Stimulated activated CD4-positive, alpha-beta T cell treated with anti-CD3 and anti-CD28 coated beads, Interleukin-12 subunit alpha, Interleukin-12 subunit beta, amount 100 ng/mL, for 24 hours (primary cell): ENCODE data around the gene POLE.

Experiments
- DNase-seq, 2 experiments: peaks; one replicate each; pipeline ENCODE4 v3.0.0-alpha.2; 2020; ENCODE audit warnings: low read depth in 2 of 2

POLE gene

GRCh38 chr12:132578118-132578517 lies 109.0 kb downstream of the POLE start:
- DNase-seq = no peak

- no peak for DNase-seq
These were observed 109.8 kb downstream of the POLE start for GRCh38 chr12:132577191-132577920.

- no peak for DNase-seq
These were observed 110.4 kb downstream of the POLE start for GRCh38 chr12:132576701-132577100.

GRCh38 chr12:132575661-132576060 lies 111.5 kb downstream of the POLE start:
- no peak for DNase-seq

- no peak for DNase-seq
These were observed 112.7 kb downstream of the POLE start for GRCh38 chr12:132574271-132574996.
